GM04503 (cell line): ENCODE measurements around the gene GOLGA6L4.
"Not testable (repeated sequence)": the region's sequence is repeated elsewhere in the genome, so short reads cannot be mapped to it uniquely, and the experiment has no call there.

Experiments used
- DNase-seq: peaks from one replicate; pipeline ENCODE4 v3.0.0-alpha.2; 2012; ENCODE audit warnings: low read depth

The GOLGA6L4 gene

GRCh38 chr15:84235573-84235972, at the start of gene GOLGA6L4:
Gene GOLGA6L4 (plus strand): TSS chr15:84235773. CDS start chr15:84235835, 62 bp downstream.
- not testable (repeated sequence) for DNase-seq

GRCh38 chr15:84192982-84193381, 42.6 kb upstream of the GOLGA6L4 start:
- not testable (repeated sequence) for DNase-seq

- DNase-seq = not testable (repeated sequence)
These were observed 40.0 kb upstream of the GOLGA6L4 start for GRCh38 chr15:84195603-84196002.

GRCh38 chr15:84196530-84197188, 38.9 kb upstream of the GOLGA6L4 start:
- DNase-seq = not testable (repeated sequence)

GRCh38 chr15:84199865-84200264, 35.7 kb upstream of the GOLGA6L4 start:
- DNase-seq = not testable (repeated sequence)

- DNase-seq = not testable (repeated sequence)
These were observed 10.9 kb downstream of the GOLGA6L4 start for GRCh38 chr15:84246441-84246840.
